ENCODE data around the gene OTULIN. TPM values are rescaled to one million over a fixed set of nuclear protein-coding genes. Genes with fewer than 3 reads are reported as not detected.

The OTULIN gene
- total RNA-seq, 2 experiments from 2014 or later, result 62.5 to 63.2 TPM

- H3K27ac Mint-ChIP-seq, result no peak overlapping the region
- peaks cover 65% of the 10 kb centered on the region for H3K36me3 Mint-ChIP-seq (ENCODE audit: low read depth)
- H3K27me3 Mint-ChIP-seq, result no peaks in the 10 kb centered on the region
- ChIA-PET CTCF (interaction anchor here (0.5 to 3.7 kb wide), 9 partner anchors 10 to 171 kb away, joined by 3 to 14 read pairs (median 4); no protein-coding TSS in a partner anchor), POLR2A (no interaction called here)
- peaks cover 3% of the 10 kb centered on the region for H3K9me3 Mint-ChIP-seq
- peaks cover 20% of the 10 kb centered on the region for H3K4me1 Mint-ChIP-seq
- no peak overlapping the region for H3K4me3 Mint-ChIP-seq
- no peak for DNase-seq
Measured at GRCh38 chr5:14684757-14685156, 20.2 kb downstream of the OTULIN start.

GRCh38 chr5:14685757-14686156 lies 21.2 kb downstream of the OTULIN start:
- Mint-ChIP-seq H3K4me3 (no peak overlapping the region), H3K9me3 (peaks cover 12% of the 10 kb centered on the region), H3K27me3 (no peaks in the 10 kb centered on the region), H3K27ac (peak overlapping the region; percentile 52), H3K36me3 (ENCODE audit: low read depth) (peaks cover 68% of the 10 kb centered on the region), H3K4me1 (peaks cover 18% of the 10 kb centered on the region)
- ChIA-PET CTCF (interaction anchor here (0.7 to 2.2 kb wide), 11 partner anchors 9 to 34 kb away, joined by 3 to 14 read pairs (median 5); no protein-coding TSS in a partner anchor), POLR2A (interaction anchor here (0.6 to 0.9 kb wide), 2 partner anchors 21 to 279 kb away, joined by 3 to 13 read pairs; no protein-coding TSS in a partner anchor)
- DNase-seq, result peak; percentile 59

GRCh38 chr5:14686517-14686916 lies 22.0 kb downstream of the OTULIN start:
- DNase-seq, result no peak
- CTCF ChIA-PET, result interaction anchor here (0.7 to 1.6 kb wide), 3 partner anchors 17 to 21 kb away, joined by 3 to 7 read pairs (median 5); no protein-coding TSS in a partner anchor
- Mint-ChIP-seq H3K4me3 (no peak overlapping the region), H3K36me3 (ENCODE audit: low read depth) (peaks cover 71% of the 10 kb centered on the region), H3K9me3 (peaks cover 14% of the 10 kb centered on the region), H3K27me3 (no peaks in the 10 kb centered on the region), H3K27ac (peak overlapping the region; percentile 6), H3K4me1 (peaks cover 15% of the 10 kb centered on the region)
- POLR2A ChIA-PET, result interaction anchor here (0.6 kb wide), 1 partner anchor 278 kb away, joined by 13 read pairs; no protein-coding TSS in a partner anchor

- CTCF ChIA-PET, result interaction anchor here (0.6 to 1.4 kb wide), 3 partner anchors 14 to 165 kb away, joined by 3 read pairs; no protein-coding TSS in a partner anchor
- H3K9me3 Mint-ChIP-seq, result peaks cover 14% of the 10 kb centered on the region
- no peak overlapping the region for H3K27ac Mint-ChIP-seq
- H3K27me3 Mint-ChIP-seq, result no peaks in the 10 kb centered on the region
- no peak overlapping the region for H3K4me3 Mint-ChIP-seq
- DNase-seq, result no peak
- H3K36me3 Mint-ChIP-seq (ENCODE audit: low read depth), result peaks cover 70% of the 10 kb centered on the region
- POLR2A ChIA-PET, result no interaction called here
- H3K4me1 Mint-ChIP-seq, result peaks cover 15% of the 10 kb centered on the region
Measured at GRCh38 chr5:14687023-14687665, 22.6 kb downstream of the OTULIN start.

- POLR2A ChIA-PET, result no interaction called here
- no peak for DNase-seq
- H3K27me3 Mint-ChIP-seq, result no peaks in the 10 kb centered on the region
- H3K4me3 Mint-ChIP-seq, result no peak overlapping the region
- peaks cover 14% of the 10 kb centered on the region for H3K9me3 Mint-ChIP-seq
- H3K27ac Mint-ChIP-seq, result no peak overlapping the region
- CTCF ChIA-PET, result interaction anchor here (3.0 kb wide), 1 partner anchor 10 kb away, joined by 13 read pairs; no protein-coding TSS in a partner anchor
- H3K36me3 Mint-ChIP-seq (ENCODE audit: low read depth), result peaks cover 87% of the 10 kb centered on the region
- H3K4me1 Mint-ChIP-seq, result peaks cover 14% of the 10 kb centered on the region
Measured at GRCh38 chr5:14693070-14693469, 28.6 kb downstream of the OTULIN start.

GRCh38 chr5:14695152-14695551 lies 30.6 kb downstream of the OTULIN start:
- no peak overlapping the region for H3K27ac Mint-ChIP-seq

GRCh38 chr5:14696057-14696456 lies 31.5 kb downstream of the OTULIN start:
- no peak for DNase-seq
- Mint-ChIP-seq H3K27me3 (no peaks in the 10 kb centered on the region), H3K36me3 (ENCODE audit: low read depth) (peaks cover 86% of the 10 kb centered on the region), H3K27ac (peak overlapping the region; percentile 43), H3K9me3 (no peaks in the 10 kb centered on the region), H3K4me1 (peaks cover 28% of the 10 kb centered on the region), H3K4me3 (no peak overlapping the region)
- CTCF ChIA-PET, result interaction anchor here (0.7 to 3.0 kb wide), 3 partner anchors 11 to 144 kb away, joined by 3 to 13 read pairs (median 3); no protein-coding TSS in a partner anchor
- POLR2A ChIA-PET, result no interaction called here

More at GRCh38 chr5:14695152-14695551, 30.6 kb downstream of the OTULIN start:
- Mint-ChIP-seq H3K27me3 (no peaks in the 10 kb centered on the region), H3K4me1 (peaks cover 23% of the 10 kb centered on the region), H3K36me3 (ENCODE audit: low read depth) (peaks cover 89% of the 10 kb centered on the region), H3K9me3 (peaks cover 7% of the 10 kb centered on the region), H3K4me3 (no peak overlapping the region)
- CTCF ChIA-PET, result interaction anchor here (0.6 to 3.0 kb wide), 5 partner anchors 12 to 308 kb away, joined by 3 to 13 read pairs (median 3); no protein-coding TSS in a partner anchor
- DNase-seq, result no peak
- POLR2A ChIA-PET, result no interaction called here

GRCh38 chr5:14696851-14697250 lies 32.3 kb downstream of the OTULIN start:
- H3K9me3 Mint-ChIP-seq, result no peaks in the 10 kb centered on the region
- ChIA-PET CTCF (no interaction called here), POLR2A (interaction anchor here (0.6 kb wide), 1 partner anchor 11 kb away, joined by 3 read pairs; no protein-coding TSS in a partner anchor)
- no peak overlapping the region for H3K27ac Mint-ChIP-seq
- H3K4me1 Mint-ChIP-seq, result peaks cover 36% of the 10 kb centered on the region
- no peaks in the 10 kb centered on the region for H3K27me3 Mint-ChIP-seq
- H3K36me3 Mint-ChIP-seq (ENCODE audit: low read depth), result peaks cover 85% of the 10 kb centered on the region
- H3K4me3 Mint-ChIP-seq, result no peak overlapping the region
- DNase-seq, result no peak

GRCh38 chr5:14698495-14698894 lies 34.0 kb downstream of the OTULIN start:
- no peaks in the 10 kb centered on the region for H3K27me3 Mint-ChIP-seq
- POLR2A ChIA-PET, result no interaction called here
- H3K4me3 Mint-ChIP-seq, result no peak overlapping the region
- H3K27ac Mint-ChIP-seq, result no peak overlapping the region
- no peaks in the 10 kb centered on the region for H3K9me3 Mint-ChIP-seq
- peaks cover 84% of the 10 kb centered on the region for H3K36me3 Mint-ChIP-seq (ENCODE audit: low read depth)
- H3K4me1 Mint-ChIP-seq, result peaks cover 52% of the 10 kb centered on the region
- no peak for DNase-seq
- CTCF ChIA-PET, result no interaction called here

- Mint-ChIP-seq H3K27me3 (no peaks in the 10 kb centered on the region), H3K9me3 (no peaks in the 10 kb centered on the region), H3K27ac (peak overlapping the region; percentile 1), H3K36me3 (ENCODE audit: low read depth) (peaks cover 82% of the 10 kb centered on the region), H3K4me3 (no peak overlapping the region), H3K4me1 (peaks cover 58% of the 10 kb centered on the region)
- ChIA-PET CTCF (no interaction called here), POLR2A (no interaction called here)
- no peak for DNase-seq
Measured at GRCh38 chr5:14699159-14699558, 34.6 kb downstream of the OTULIN start.

- POLR2A ChIA-PET, result no interaction called here
- H3K4me1 Mint-ChIP-seq, result peaks cover 65% of the 10 kb centered on the region
Measured at GRCh38 chr5:14699807-14700400, 35.4 kb downstream of the OTULIN start.

GRCh38 chr5:14700478-14701436 lies 36.2 kb downstream of the OTULIN start:
- no peak overlapping the region for H3K4me3 Mint-ChIP-seq
- peaks cover 69% of the 10 kb centered on the region for H3K4me1 Mint-ChIP-seq
- no peaks in the 10 kb centered on the region for H3K27me3 Mint-ChIP-seq
- no peak for DNase-seq
- peaks cover 87% of the 10 kb centered on the region for H3K36me3 Mint-ChIP-seq (ENCODE audit: low read depth)
- POLR2A ChIA-PET, result no interaction called here
- CTCF ChIA-PET, result interaction anchor here (1.2 to 1.4 kb wide), 2 partner anchors 13 to 15 kb away, joined by 3 read pairs; no protein-coding TSS in a partner anchor
- H3K27ac Mint-ChIP-seq, result peak overlapping the region; percentile 76
- no peaks in the 10 kb centered on the region for H3K9me3 Mint-ChIP-seq

More at GRCh38 chr5:14699807-14700400, 35.4 kb downstream of the OTULIN start:
- Mint-ChIP-seq H3K27ac (peak overlapping the region; percentile 26), H3K36me3 (ENCODE audit: low read depth) (peaks cover 87% of the 10 kb centered on the region), H3K27me3 (no peaks in the 10 kb centered on the region), H3K4me3 (no peak overlapping the region), H3K9me3 (no peaks in the 10 kb centered on the region)
- CTCF ChIA-PET, result interaction anchor here (1.4 kb wide), 1 partner anchor 12 kb away, joined by 3 read pairs; no protein-coding TSS in a partner anchor
- no peak for DNase-seq

Measured in activated CD4-positive, alpha-beta T cell treated with anti-CD3 and anti-CD28 coated beads, Interleukin-2, amount 10 ng/mL, durations not matched to agents 7 days and 5 days (primary cell).